Measurements from ENCODE around the gene UBE2G1.
"Not testable (repeated sequence)": the region's sequence is repeated elsewhere in the genome, so short reads cannot be mapped to it uniquely, and the experiment has no call there.

UBE2G1 gene, protein sequence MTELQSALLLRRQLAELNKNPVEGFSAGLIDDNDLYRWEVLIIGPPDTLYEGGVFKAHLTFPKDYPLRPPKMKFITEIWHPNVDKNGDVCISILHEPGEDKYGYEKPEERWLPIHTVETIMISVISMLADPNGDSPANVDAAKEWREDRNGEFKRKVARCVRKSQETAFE

DNA sequence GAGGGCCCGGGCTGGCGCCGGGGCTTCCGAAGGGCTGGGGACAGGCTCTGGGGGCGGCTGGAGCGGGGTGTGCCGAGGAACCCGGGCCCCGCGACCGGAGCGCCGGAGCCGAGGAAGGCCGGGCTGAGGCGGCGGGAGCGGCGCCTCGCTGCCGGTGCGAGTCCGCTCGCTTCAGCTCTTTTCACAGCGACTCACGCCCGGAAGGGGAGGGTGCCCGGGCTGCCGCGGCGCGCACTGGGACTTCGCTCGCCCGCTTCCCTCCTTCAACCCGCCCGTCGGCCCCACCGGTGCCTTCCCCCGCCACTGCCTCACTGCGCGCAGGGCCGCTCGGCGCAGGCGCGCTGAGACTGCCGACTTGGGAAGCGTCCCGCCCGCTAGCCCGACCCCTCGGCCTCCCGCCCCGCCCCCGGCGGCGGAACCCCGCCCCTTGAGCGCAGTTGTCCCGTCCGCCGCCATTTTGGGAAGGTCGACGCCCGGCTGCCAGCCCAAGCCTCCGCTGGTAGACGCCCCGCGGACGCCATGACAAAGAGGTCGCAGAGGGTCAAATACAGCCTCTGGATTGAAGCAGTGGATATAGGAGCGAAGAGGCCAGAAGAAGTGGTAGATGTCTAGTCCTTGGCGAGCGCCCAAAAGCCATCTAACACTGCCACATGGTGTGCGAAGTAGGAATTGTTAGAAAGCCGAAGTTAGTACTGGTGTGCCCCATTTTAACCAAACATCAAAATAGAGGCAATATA lies at the start of gene UBE2G1:
TSS of gene UBE2G1 (minus strand) at position 349 of the 737 bp plus-strand sequence. CDS start 359 bp downstream, outside the sequence.
- FAIRE-seq = no peak

DNA sequence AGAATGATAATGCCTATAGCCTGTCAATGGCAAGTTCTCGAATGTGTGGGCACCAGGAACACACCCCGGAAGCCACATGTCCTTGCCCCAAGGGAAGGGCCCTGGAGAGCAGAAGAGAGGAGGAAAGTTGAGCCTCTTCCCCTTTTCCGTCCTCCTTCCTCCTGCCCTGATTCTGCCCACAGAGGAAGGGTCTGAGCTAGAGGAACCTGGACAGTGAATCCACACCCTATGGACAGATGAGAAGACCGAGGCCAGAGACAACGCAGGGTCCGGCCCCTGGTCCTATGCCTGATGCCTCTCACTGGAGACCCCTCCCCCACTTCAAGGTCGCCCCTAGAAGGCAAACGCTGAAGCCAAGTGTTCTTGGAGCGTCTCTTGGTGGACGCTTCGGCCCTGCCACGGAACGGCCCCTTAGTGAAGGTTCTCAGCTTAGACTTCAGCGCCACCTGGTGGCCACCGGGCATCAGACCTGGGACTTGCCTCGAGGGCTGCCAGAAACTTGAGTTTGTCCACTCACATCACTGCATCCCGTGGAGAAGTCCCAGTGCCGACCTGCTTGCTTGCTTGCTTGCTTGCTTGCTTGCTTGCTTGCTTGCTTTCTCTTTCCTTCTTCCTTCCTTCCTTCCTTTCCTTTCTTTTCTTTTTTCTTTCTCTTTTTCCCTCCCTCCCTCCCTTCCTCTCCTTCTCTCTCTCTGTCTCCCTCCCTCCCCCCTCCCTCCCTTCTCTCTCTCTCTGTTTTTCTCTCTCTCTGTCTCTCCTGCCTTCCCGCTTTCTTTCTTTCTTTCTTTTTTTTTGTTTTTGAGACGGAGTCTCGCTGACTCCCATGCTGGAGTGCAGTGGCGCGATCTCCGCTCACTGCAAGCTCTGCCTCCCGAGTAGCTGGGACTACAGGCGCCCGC lies 46.7 kb upstream of the UBE2G1 start:
- FAIRE-seq = no peak

DNA sequence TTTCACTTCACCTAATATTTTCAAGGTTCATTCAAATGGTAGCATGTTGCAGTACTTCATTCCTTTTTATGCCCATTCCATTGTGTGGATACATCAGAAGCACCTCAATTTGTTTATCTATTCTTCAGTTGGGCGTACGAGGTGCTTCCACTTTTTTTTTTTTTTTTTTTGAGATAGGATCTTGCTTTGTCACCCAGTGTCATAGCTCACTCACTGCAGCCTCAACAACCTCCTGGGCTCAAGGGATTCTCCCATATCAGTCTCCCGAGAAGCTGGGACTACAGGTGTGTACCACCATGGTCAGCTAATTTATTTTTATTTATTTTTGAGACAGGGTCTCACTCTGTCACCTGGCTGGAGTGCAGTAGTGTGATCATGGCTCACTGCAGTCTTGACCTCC lies 44.7 kb upstream of the UBE2G1 start:
- no peak for FAIRE-seq

DNA sequence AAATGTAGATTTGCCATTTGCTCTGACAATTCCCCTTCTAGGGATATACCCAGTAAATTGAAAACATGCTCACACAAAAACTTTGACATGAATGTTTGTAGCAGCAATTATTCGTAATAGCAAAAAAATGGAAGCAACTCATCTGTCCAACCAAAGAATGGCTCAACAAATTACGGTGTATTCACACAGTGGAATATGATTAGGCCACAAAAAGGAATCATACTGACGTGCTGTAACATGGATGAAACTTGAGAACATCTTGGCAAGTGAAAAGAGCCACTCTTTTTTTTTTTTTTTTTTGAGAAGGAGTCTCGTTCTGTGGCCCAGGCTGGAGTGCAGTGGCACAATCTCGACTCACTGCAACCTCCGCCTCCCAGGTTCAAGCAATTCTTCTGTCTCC lies 43.2 kb upstream of the UBE2G1 start:
- no peak for FAIRE-seq

DNA sequence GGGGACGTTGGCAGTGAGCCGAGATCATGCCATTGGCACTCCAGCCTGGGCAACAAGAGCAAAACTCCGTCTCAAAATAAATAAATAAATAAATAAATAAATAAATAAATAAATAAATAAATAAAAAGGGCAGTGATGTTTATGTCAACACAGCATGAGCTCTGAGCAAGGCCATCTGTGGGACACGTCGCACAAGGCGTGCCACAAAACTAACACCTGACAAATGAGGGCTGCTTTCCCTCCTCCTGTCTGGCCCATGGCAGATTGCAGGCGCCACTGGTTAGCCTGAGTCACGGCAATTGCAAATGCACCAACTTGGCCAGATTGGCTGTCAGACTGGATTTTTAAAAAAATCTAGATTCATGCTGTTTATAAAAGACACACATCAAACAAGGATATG lies 41.4 kb upstream of the UBE2G1 start:
- FAIRE-seq = no peak

DNA sequence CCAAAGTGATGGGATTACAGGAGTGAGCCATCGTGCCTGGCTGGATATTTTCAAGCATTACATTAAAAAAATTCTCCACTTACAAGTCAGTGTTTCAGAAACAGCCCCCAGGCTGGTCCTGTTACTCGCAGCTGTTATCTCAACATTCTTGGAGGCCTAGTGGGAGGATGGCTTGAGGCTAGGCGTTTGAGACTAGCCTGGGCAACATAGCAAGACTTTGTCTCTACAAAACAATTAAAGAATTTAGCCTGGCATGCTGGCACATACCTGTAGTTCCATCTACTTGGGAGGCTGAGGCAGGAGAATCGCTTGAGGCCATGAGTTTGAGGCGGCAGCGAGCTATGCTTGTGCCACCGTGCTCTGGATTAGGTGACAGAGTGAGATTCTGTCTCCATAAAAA lies 40.7 kb upstream of the UBE2G1 start:
- no peak for FAIRE-seq

DNA sequence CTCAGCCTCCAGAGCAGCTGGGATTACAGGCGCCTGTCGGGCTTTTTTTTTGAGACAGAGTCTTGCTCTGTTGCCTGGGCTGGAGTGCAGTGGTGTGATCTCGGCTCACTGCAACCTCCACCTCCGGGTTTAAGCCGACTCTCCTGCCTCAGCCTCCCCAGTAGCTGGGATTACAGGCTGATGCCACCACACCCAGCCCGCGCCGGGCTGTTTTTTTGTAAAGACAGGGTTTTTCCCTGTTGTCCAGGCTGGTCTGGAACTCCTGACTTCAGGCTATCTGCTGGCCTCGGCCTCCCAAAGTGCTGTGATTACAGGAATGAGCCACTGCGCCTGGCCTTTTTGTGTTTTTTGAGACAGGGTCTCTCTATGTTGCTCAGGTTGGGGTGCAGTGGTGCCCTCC lies 39.9 kb upstream of the UBE2G1 start:
- no peak for FAIRE-seq

DNA sequence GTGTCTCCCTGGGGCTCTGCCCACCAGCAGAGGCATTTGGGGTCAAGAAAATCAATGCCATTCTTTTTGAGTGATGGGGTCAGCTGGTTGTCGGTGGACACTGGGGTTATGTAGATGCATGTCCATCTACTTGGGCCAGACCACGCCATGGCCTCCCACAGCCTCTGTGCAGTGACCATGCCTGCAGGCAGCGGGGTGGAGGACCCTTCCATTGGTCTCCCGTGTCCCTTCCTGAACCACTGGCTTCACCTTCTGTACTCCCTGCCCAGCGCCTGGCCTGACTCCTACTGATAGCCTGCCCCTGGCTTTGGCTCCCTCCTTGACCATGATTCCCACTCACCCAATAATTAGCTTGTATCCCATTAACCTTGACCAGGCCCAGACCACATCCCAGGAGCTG lies 39.2 kb upstream of the UBE2G1 start:
- no peak for FAIRE-seq

DNA sequence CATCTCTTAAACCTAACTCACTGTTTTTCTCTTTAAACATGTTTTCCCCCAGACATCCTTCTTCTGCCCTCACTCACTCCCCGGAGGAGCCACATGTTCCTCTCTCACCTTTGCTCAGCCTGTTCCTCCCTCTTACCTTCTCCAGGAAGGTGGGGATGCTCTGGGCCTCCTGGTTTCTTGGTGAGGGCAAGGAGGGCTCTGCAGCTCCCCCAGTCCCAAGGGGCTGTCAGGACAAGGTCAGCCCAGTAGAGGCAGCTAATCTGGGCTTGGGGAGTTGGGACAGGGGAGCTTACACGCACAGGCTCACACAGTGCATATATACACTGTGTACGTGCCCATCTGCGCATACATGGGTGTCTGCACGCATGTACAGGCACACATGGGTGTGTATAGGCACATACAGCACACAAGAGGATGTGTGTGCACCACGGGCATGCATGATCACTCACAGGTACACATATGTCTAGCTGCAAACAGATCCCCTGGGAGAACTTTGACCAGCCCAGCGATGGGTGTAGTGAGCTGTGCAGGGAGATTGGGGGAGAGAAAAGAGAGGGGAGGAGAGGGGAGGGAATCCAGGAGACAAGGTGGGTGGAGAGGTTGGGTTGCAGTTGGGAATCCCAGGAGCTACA lies 38.7 kb upstream of the UBE2G1 start:
- no peak for FAIRE-seq

DNA sequence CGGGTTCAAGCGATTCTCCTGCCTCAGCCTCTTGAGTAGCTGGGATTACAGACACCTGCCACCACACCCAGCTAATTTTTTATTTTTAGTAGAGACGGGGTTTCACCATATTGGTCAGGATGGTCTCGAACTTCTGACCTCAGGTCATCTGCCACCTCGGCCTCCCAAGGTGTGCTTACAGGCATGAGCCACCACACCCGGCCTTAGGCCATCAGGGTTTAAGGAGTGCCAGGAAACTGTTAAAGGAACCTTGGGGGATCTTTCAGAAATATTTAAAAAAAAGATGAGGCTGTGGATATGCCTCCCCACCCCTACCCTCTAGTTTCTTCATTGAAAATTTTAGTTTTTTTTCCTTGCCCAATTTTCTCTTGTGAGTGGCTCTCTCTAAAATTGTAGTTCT lies 31.4 kb upstream of the UBE2G1 start:
- no peak for FAIRE-seq

DNA sequence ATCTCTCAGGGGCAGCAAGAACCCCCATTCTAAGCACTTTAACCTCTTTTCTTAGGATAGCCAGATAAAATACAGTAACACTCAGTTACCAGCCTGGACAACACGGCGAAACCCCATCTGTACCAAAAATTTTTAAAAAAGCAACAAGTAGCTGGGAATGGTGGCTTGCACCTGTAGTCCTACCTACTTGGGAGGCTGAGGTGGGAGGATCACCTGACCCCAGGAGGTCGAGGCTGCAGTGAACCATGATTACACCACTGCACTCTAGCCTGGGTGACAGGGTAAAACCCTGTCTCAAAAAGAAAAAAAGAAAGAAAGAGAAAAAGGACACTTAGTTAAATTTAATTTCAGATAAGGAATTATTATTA lies 28.6 kb upstream of the UBE2G1 start:
- FAIRE-seq = no peak

DNA sequence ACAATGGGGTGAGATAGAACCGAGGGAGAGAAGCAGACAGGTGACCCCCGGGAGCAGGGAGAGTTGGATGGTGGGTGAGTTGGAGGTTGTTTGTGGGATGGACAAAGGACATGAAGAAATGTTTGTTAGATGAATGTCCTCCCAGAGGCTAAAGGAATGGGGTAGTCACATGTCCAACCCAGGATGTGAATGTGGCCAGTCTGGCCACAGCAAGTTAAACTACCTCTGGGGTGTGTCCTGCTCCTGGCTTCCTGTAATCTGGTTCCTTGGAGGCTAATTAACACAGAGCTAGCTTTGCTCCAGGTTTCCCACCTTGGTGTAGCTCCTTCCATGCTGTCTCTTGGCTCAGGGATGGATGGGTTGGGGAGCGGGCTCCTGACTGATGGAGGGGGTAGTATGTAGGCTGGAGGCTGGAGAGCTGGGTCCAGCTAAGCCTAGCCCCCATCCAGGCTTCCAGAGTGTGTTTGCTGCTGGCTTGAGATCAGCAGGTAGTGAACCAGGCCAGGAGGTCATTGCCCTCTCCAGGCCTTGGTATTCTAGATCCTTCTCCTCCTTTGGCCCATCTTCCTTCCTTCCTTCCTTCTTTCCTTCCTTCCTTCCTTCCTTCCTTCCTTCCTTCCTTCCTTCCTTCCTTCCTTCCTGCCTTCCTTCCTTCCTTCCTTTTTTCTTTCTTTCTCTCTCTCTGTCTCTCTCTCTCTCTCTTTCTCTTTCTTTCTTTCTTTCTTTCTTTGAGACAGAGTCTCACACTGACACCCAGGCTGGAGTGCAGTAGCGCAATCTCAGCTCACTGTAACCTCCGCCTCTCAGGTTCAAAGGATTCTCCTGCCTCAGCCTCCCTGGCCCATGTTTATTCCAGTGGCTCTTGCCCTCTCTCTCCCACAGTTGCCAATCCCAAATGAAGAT lies 28.0 kb upstream of the UBE2G1 start:
- FAIRE-seq = no peak

DNA sequence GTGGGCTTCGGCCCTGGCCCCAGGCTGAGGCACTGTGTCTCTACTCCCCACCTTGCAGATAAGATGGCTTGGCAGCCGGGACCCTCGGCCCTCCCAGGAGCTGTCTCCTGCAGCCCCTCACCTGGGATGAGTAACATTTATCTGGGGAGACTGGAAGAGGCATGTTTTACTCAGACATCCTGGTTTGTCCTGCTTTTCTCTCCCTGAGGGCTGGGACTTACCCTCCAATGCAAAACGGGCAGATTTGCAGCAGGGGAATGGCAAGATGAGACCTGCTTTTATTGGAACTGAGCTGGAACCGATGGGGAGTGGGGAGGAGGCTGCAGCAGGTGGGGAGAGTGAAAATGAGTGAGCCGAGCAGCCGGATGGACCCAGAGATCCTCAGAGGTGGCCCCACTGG lies 27.3 kb upstream of the UBE2G1 start:
- FAIRE-seq = no peak

DNA sequence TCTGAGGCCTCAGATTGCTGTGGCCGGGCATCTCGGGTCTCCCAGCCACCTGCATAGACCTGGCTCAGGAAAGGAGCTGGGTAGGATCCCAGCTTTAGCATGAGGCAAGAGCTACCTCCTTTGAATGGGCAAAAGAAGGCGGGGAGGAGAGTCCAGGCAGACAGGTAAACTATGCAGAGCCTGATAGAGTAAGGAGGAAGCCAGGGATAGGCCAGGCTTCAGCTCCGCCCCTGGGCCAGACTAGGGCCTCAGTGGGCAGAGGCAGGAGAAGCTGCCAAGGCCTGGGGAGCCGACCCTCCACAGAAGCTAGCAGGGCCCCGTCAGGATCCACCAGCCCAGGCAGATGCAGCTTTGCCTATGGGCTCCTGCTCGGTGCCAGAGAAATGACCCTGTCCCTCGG lies 22.6 kb upstream of the UBE2G1 start:
- FAIRE-seq = no peak

DNA sequence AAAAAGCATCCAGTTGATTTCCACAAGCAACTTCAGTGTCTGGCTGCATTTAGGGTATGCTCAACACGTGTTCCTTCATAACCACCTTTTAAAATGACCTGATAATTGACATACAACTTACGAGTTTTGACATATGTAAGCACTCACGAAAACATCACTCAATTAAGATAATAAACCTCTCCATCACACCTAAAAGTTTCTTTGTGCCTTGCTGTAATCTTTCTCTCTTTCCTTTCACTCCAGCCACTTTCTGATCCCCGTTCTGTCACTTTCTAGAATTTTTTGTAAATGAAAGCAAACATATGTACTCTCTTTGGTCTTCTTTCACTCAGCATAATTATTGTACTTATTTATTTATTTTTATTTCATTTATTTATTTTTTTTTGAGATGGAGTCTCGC lies 20.7 kb upstream of the UBE2G1 start:
- no peak for FAIRE-seq

DNA sequence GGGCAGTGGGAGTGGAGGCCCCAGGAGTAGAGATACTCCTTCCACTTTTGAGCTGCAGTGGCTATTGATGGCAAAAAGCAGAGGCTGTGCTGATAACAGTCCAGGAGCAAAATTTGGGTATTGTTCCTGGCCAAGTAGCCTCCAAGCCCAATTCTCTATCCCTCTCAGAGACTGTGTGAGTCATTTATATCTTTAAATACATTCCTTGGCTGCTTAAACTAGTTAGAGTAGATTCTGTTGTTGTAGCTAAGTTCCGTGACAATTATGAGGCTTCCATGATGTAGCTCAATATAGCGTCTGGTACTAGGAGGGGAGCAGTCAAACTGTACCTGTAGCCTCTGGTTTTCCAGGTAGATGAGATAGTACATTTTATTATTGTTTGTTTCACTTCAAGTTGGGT lies 19.9 kb upstream of the UBE2G1 start:
- no peak for FAIRE-seq

DNA sequence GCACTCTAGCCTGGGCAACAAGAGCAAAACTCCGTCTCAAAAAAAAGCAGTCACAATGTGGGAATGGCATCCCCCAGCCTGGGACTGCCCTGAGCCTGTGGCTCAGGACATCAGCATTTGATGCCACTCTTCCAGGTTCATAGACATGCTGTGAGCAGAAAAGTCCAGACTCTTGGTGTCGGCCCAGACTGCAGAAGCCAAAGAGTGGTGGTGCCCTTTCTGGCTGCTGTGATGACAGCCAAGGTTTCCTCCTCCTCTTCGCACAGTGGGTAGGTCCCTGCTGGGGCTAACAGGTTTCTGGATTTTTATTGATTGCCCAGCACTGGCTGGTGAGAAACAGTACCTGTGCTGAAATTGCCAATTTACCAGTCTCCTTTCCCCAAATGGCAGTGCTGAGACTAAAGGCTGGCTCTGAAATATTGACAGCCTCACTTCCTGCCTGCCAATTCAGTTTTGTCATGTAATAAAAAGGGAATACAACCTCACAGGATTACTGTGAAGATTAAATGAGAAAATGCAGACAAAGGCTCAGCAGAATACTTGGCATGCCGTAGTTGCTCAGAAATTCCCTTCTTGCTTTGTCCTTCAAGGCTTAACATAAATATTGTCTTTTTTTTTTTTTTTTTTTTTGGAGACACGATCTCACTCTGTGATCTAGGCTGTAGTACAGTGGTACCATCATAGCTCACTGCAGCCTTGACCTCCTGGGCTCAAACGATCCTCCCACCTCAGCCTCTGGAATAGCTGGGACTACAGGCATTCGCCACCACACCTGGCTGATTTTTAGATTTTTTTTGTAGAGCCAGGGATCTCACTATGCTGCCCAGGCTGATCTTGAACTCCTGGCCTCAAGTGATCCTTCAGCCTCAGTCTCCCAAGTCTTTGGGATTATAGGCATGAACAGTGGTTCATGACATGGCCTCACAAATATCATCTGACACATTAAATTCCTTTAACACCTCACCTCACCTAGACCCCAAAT lies 15.5 kb upstream of the UBE2G1 start:
- FAIRE-seq = no peak

DNA sequence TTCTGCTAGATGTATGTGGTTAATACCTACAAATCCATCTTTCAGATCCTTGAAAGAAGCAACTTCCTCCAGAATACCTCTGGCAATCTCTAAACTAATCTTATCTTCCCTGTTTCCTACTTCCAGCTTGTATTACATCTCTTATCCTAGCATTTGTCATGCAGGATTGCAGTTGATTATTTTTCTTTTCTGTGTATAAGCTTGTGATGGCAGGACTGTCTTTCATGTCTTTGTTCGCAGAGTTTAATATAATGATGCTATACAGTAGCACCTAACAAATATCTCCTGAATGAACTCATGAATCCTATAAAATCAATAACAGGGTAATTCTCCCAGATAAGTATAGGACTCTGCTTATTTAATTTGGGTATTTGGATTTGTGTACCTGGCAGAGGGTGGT lies 12.2 kb upstream of the UBE2G1 start:
- FAIRE-seq = no peak

DNA sequence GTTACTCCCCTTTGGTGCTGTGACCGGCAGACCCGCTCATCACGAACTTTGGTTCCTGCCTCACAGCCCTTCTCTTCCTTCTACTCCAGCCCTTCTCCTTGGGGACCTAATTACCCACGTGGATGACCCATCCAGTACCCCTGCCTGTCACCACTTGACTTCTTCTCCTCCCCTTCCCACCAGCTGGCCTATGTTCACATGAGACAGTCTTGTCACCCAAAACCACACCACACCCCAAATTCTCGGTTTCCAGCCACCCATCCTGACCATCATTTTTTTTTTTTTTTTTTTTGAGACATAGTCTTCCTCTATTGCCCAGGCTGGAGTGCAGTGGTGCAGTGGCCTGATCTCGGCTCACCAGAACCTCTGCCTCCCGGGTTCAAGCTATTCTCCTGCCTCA lies 10.8 kb upstream of the UBE2G1 start:
- FAIRE-seq = not testable (repeated sequence)

DNA sequence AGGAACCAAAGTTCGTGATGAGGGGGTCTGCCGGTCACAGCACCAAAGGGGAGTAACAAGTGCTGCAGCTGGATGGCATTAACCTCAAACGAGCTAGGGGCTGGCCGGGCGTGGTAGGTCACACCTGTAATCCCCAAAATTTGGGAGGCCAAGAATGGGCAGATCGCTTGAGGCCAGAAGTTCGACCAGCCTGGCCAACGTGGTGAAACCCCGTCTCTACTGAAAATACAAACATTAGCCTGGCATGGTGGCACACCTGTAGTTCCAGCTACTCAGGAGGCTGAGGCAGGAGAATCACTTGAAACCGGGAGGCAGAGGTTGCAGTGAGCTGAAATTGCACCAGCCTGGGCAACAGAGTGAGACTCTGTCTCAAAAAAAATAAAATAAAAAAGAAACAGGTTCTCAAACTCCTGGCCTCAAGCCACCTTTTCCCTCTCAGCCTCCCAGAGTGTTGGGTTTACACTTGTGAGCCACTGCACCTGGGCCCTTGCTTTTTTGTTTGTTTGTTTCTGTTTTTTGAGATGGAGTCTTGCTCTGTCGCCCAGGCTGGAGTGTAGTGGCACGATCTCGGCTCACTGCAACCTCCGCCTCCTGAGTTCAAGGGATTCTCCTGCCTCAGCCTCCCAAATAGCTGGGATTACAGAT lies 9.4 kb upstream of the UBE2G1 start:
- not testable (repeated sequence) for FAIRE-seq

Data from endometrium (tissue), 2 donors.